A549 (cell line): ENCODE data around the gene NDUFB10. TPM values are rescaled to one million over a fixed set of nuclear protein-coding genes. Genes with fewer than 3 reads are reported as not detected.

Source experiments
- ATAC-seq, 2 experiments: fragments of 200-7000 bp in 1 of 2; fragments of >200 bp in 1 of 2; cut with Nextera tagmentation in 1 of 2; cut with Tn5 transposase in 1 of 2; 3 replicates each; pipeline versions ENCODE4 v1.8.0 to v1.9.1; 2018 to 2020; ENCODE audit warnings: mild to moderate bottlenecking in 1 of 2, moderate library complexity in 1 of 2
- CTCF ChIA-PET: fragments of 300-600 bp; sonication (Branson Sonifier 250); formaldehyde crosslinking; extraction: SDS; loops from one replicate; lab custom pipeline; 2021; ENCODE audit warnings: antibody characterized with exemption, inconsistent platforms; lab: Yijun Ruan, JAX
- POLR2A ChIA-PET: fragments of 350-600 bp; formaldehyde crosslinking; extraction: SDS; loops from one replicate; lab custom pipeline; 2021; ENCODE audit warnings: antibody characterized with exemption, inconsistent platforms; lab: Yijun Ruan, JAX
- DNase-seq, 2 experiments: peaks; one replicate each; pipeline versions ENCODE4 v3.0.0 to v3.0.0-alpha.2; 2011 to 2016; ENCODE audit warnings: low read depth in 1 of 2, low spot score in 1 of 2
- FAIRE-seq: peaks from 2 replicates; lab custom pipeline; 2011; peaks lifted over from hg19 to GRCh38; lab: Jason Lieb, UNC
- H3K27ac ChIP-seq, 2 experiments: fragments of >200 bp; sonication (Bioruptor Twin); formaldehyde crosslinking; 3 replicates each; pipeline ENCODE4 v1.5.1; 2016 to 2017
- H3K4me1 ChIP-seq: fragments of >200 bp; sonication (Bioruptor Twin); formaldehyde crosslinking; 3 replicates; pipeline ENCODE4 v1.6.1; 2016
- H3K4me2 ChIP-seq: fragments of >200 bp; sonication (Bioruptor Twin); formaldehyde crosslinking; 3 replicates; pipeline ENCODE4 v1.6.1; 2016
- H3K4me3 ChIP-seq: fragments of >200 bp; sonication (Bioruptor Twin); formaldehyde crosslinking; 3 replicates; pipeline ENCODE4 v1.5.1; 2016
- H3K9me3 ChIP-seq: fragments of >200 bp; sonication (Bioruptor Twin); formaldehyde crosslinking; 3 replicates; pipeline ENCODE4 v1.6.1; 2016
- BHLHE40 ChIP-seq: IDR thresholded peaks from 2 replicates; pipeline ENCODE4 v1.6.1; 2012; ENCODE audit warnings: low read depth, low read length, inconsistent platforms
- CHD4 ChIP-seq: fragments of 200-600 bp; sonication (generic); IDR thresholded peaks from 2 replicates; pipeline ENCODE4 v1.6.1; 2016; ENCODE audit warnings: antibody characterized with exemption, mild to moderate bottlenecking, borderline replicate concordance
- EP300 ChIP-seq, 2 experiments: fragments of >200 bp; sonication (Bioruptor Twin); formaldehyde crosslinking; IDR thresholded peaks; 2 replicates in 1 of 2; 3 replicates in 1 of 2; pipeline ENCODE4 v1.6.1; 2016 to 2017
- ESRRA ChIP-seq: fragments of 150-350 bp; IDR thresholded peaks from 2 replicates; pipeline ENCODE4 v1.6.1; 2014; ENCODE audit warnings: mild to moderate bottlenecking, low read length, borderline replicate concordance
- FOSB ChIP-seq: fragments of 250-450 bp; sonication (Bioruptor Pico); IDR thresholded peaks from 2 replicates; pipeline ENCODE4 v1.5.0; 2020; ENCODE audit warnings: mild to moderate bottlenecking, moderate library complexity
- FOSL2 ChIP-seq, 2 experiments: fragments of 450-650 bp in 1 of 2; fragments of >200 bp in 1 of 2; sonication (Bioruptor Twin) in 1 of 2; formaldehyde crosslinking; IDR thresholded peaks; 2 replicates each; pipeline versions ENCODE4 v1.5.0 to v1.6.1; 2016 to 2020; ENCODE audit warnings: mild to moderate bottlenecking in 1 of 2, moderate library complexity in 1 of 2
- HES2 ChIP-seq: fragments of >200 bp; sonication (Bioruptor Twin); formaldehyde crosslinking; IDR thresholded peaks from 2 replicates; pipeline ENCODE4 v1.6.1; 2016
- JUNB ChIP-seq: fragments of >200 bp; sonication (Bioruptor Twin); formaldehyde crosslinking; IDR thresholded peaks from 2 replicates; pipeline ENCODE4 v1.6.1; 2016
- MAZ ChIP-seq: fragments of 150-350 bp; IDR thresholded peaks from 2 replicates; pipeline ENCODE4 v1.6.1; 2014; ENCODE audit warnings: antibody characterized with exemption, low read depth, low read length, borderline replicate concordance
- NPAS2 ChIP-seq: fragments of 250-450 bp; sonication (Bioruptor Pico); IDR thresholded peaks from 2 replicates; pipeline ENCODE4 v1.8.0; 2022; ENCODE audit warnings: mild to moderate bottlenecking, moderate library complexity, borderline replicate concordance
- PBX3 ChIP-seq: IDR thresholded peaks from 2 replicates; pipeline ENCODE4 v1.6.1; 2012
- POLR2AphosphoS2 ChIP-seq: conservative IDR thresholded peaks from 2 replicates; pipeline ENCODE4 v1.6.1; 2012; ENCODE audit warnings: low read length, improper control_type of control experiment, inconsistent platforms
- RAD21 ChIP-seq, 2 experiments: fragments of >200 bp in 1 of 2; sonication (Bioruptor Twin) in 1 of 2; formaldehyde crosslinking in 1 of 2; IDR thresholded peaks in 1 of 2; conservative IDR thresholded peaks in 1 of 2; 2 replicates in 1 of 2; 3 replicates in 1 of 2; pipeline ENCODE4 v1.6.1; 2012 to 2018; ENCODE audit warnings: inconsistent platforms in 1 of 2
- RCOR1 ChIP-seq: fragments of 150-350 bp; IDR thresholded peaks from 2 replicates; pipeline ENCODE4 v1.6.1; 2014; ENCODE audit warnings: antibody characterized with exemption, low read length, low read depth
- ZFP36 ChIP-seq: fragments of 450-650 bp; IDR thresholded peaks from 2 replicates; pipeline ENCODE4 v1.6.1; 2014; ENCODE audit warnings: borderline replicate concordance; ENCODE audit not compliant: partially characterized antibody
- ZSCAN20 ChIP-seq: fragments of 250-450 bp; sonication (Bioruptor Pico); IDR thresholded peaks from 2 replicates; pipeline ENCODE4 v1.8.0; 2022; ENCODE audit warnings: mild to moderate bottlenecking, moderate library complexity
- WGBS: methylation state at CpG from one replicate; pipeline ENCODE4 v1.1.6; 2017; ENCODE audit errors: missing lambda C conversion rate; 5-methylcytosine and 5-hydroxymethylcytosine counted together
- polyA plus RNA-seq, 4 experiments: library from polyadenylated mRNA; depleted of rRNA in 3 of 4; stranded (reverse); fragments of >200 nt; fragmentation: RNase III in 1 of 4; extraction: RNeasy Plus Mini Kit Qiagen cat#74134 plus additional on column Dnase treatment in 1 of 4; gene quantifications; 2 replicates in 3 of 4; 3 replicates in 1 of 4; pipeline ENCODE4 v1.2.3, GENCODE V29; 2011 to 2017
- TF ChIP-seq, protein P1 (sequence below): fragments of 200-600 bp; sonication (generic); IDR thresholded peaks from 2 replicates; pipeline ENCODE4 v1.6.1; 2016; ENCODE audit warnings: antibody characterized with exemption, mild to moderate bottlenecking, moderate library complexity
- TF ChIP-seq, protein P2 (sequence below): fragments of 450-650 bp; IDR thresholded peaks from 2 replicates; pipeline ENCODE4 v1.6.1; 2014; ENCODE audit warnings: antibody characterized with exemption

NDUFB10 gene
- polyA plus RNA-seq, 2 of the 4 experiments (the other 2 are of a cell fraction) = 198 to 389 TPM

DNA sequence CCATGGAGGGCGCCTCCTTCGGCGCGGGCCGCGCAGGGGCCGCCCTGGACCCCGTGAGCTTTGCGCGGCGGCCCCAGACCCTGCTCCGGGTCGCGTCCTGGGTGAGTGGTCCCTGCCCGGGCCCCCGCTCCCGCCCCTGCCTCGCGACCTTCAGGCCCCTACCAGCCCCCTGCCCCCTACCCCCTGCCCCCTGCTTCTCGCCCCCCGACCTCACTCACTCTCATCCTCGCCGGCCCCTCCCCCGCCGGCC lies 30.7 kb downstream of the NDUFB10 start:
- peaks cover 65% of the 10 kb centered on the region for H3K4me1 ChIP-seq
- H3K4me3 ChIP-seq = peak overlapping the region; percentile 56
- POLR2A ChIA-PET = no interaction called here
- CTCF ChIA-PET = interaction anchor here (0.8 to 19.7 kb wide), 2 partner anchors 14 to 151 kb away, joined by 3 to 196 read pairs; partner anchors contain the start of gene ZNF598
- TF ChIP-seq ESRRA (no peak), POLR2AphosphoS2 (no peak), MAZ (no peak), FOSL2 (IDR thresholded peaks at IDR 0.05) (no peak), FOSL2 (CRISPR knock-in tag; IDR thresholded peaks at IDR 0.05) (no peak), BHLHE40 (no peak)
- TF ChIP-seq, protein P1, sequence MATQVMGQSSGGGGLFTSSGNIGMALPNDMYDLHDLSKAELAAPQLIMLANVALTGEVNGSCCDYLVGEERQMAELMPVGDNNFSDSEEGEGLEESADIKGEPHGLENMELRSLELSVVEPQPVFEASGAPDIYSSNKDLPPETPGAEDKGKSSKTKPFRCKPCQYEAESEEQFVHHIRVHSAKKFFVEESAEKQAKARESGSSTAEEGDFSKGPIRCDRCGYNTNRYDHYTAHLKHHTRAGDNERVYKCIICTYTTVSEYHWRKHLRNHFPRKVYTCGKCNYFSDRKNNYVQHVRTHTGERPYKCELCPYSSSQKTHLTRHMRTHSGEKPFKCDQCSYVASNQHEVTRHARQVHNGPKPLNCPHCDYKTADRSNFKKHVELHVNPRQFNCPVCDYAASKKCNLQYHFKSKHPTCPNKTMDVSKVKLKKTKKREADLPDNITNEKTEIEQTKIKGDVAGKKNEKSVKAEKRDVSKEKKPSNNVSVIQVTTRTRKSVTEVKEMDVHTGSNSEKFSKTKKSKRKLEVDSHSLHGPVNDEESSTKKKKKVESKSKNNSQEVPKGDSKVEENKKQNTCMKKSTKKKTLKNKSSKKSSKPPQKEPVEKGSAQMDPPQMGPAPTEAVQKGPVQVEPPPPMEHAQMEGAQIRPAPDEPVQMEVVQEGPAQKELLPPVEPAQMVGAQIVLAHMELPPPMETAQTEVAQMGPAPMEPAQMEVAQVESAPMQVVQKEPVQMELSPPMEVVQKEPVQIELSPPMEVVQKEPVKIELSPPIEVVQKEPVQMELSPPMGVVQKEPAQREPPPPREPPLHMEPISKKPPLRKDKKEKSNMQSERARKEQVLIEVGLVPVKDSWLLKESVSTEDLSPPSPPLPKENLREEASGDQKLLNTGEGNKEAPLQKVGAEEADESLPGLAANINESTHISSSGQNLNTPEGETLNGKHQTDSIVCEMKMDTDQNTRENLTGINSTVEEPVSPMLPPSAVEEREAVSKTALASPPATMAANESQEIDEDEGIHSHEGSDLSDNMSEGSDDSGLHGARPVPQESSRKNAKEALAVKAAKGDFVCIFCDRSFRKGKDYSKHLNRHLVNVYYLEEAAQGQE = no peak
- H3K4me2 ChIP-seq = peak overlapping the region; percentile 79
- WGBS = 0% methylated on average over 1 of the region's 25 CpGs
- H3K9me3 ChIP-seq = no peaks in the 10 kb centered on the region
- peak overlapping the region; percentile 58 to 94 for H3K27ac ChIP-seq
- FAIRE-seq (no peak), ATAC-seq (no peak), DNase-seq (no peak)

- POLR2A ChIA-PET = no interaction called here
- peak overlapping the region; percentile 58 to 94 for H3K27ac ChIP-seq
Observed at GRCh38 chr16:1990351-1991134, 31.2 kb downstream of the NDUFB10 start.

More at GRCh38 chr16:1990351-1991134, 31.2 kb downstream of the NDUFB10 start:
- FAIRE-seq = no peak
- WGBS = 56% methylated on average over 37 of the region's 50 CpGs
- Histone ChIP-seq H3K4me1 (peaks cover 61% of the 10 kb centered on the region), H3K4me2 (peak overlapping the region; percentile 79), H3K9me3 (no peaks in the 10 kb centered on the region), H3K4me3 (peak overlapping the region; percentile 56)
- ATAC-seq = no peak
- CTCF ChIA-PET = interaction anchor here (0.8 to 19.7 kb wide), 2 partner anchors 14 to 150 kb away, joined by 3 to 196 read pairs; partner anchors contain the start of gene ZNF598
- TF ChIP-seq JUNB (no peak), ZFP36 (peak; percentile 70), MAZ (no peak), FOSB (CRISPR knock-in tag) (no peak), NPAS2 (no peak), ZSCAN20 (CRISPR knock-in tag) (no peak), RCOR1 (no peak), CHD4 (no peak), HES2 (no peak), RAD21 (conservative IDR thresholded peaks at IDR 0.05 in 1 of 2, IDR thresholded peaks at IDR 0.05 in 1 of 2) (no peak), FOSL2 (IDR thresholded peaks at IDR 0.05) (no peak), FOSL2 (CRISPR knock-in tag; IDR thresholded peaks at IDR 0.05) (peak; percentile 61), PBX3 (no peak), EP300 (IDR thresholded peaks at IDR 0.05) (no peak)
- TF ChIP-seq, protein P2, sequence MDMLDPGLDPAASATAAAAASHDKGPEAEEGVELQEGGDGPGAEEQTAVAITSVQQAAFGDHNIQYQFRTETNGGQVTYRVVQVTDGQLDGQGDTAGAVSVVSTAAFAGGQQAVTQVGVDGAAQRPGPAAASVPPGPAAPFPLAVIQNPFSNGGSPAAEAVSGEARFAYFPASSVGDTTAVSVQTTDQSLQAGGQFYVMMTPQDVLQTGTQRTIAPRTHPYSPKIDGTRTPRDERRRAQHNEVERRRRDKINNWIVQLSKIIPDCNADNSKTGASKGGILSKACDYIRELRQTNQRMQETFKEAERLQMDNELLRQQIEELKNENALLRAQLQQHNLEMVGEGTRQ = no peak
- no peak for DNase-seq
